ENCODE results near the gene RUBCNL.

DNA sequence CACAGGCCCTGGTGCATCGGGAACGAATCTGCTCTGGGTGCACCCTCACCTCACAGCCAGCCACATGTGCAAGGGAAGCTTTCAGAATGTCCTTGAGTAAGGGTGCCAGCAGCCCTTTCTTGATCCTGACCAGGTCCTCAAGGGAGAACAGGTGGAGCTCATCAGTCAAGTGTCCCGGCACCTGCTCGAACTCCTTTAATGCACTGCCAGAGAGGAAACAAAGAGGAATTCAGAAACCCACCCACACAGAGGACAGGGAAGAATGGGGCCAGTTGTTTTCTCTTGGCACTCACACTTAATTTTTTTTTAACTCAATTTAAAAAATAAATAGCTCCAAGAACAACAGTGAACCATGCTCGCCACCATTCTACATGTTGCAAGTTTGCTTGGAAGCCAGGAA, 41.7 kb downstream of the RUBCNL start:
- TF ChIP-seq, protein P1, sequence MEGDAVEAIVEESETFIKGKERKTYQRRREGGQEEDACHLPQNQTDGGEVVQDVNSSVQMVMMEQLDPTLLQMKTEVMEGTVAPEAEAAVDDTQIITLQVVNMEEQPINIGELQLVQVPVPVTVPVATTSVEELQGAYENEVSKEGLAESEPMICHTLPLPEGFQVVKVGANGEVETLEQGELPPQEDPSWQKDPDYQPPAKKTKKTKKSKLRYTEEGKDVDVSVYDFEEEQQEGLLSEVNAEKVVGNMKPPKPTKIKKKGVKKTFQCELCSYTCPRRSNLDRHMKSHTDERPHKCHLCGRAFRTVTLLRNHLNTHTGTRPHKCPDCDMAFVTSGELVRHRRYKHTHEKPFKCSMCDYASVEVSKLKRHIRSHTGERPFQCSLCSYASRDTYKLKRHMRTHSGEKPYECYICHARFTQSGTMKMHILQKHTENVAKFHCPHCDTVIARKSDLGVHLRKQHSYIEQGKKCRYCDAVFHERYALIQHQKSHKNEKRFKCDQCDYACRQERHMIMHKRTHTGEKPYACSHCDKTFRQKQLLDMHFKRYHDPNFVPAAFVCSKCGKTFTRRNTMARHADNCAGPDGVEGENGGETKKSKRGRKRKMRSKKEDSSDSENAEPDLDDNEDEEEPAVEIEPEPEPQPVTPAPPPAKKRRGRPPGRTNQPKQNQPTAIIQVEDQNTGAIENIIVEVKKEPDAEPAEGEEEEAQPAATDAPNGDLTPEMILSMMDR (IDR thresholded peaks at IDR 0.05), result no peak
- TF ChIP-seq POLR2AphosphoS5 (IDR thresholded peaks at IDR 0.05; ENCODE audit: low read depth, low read length), result no peak
- TF ChIP-seq, protein P2, sequence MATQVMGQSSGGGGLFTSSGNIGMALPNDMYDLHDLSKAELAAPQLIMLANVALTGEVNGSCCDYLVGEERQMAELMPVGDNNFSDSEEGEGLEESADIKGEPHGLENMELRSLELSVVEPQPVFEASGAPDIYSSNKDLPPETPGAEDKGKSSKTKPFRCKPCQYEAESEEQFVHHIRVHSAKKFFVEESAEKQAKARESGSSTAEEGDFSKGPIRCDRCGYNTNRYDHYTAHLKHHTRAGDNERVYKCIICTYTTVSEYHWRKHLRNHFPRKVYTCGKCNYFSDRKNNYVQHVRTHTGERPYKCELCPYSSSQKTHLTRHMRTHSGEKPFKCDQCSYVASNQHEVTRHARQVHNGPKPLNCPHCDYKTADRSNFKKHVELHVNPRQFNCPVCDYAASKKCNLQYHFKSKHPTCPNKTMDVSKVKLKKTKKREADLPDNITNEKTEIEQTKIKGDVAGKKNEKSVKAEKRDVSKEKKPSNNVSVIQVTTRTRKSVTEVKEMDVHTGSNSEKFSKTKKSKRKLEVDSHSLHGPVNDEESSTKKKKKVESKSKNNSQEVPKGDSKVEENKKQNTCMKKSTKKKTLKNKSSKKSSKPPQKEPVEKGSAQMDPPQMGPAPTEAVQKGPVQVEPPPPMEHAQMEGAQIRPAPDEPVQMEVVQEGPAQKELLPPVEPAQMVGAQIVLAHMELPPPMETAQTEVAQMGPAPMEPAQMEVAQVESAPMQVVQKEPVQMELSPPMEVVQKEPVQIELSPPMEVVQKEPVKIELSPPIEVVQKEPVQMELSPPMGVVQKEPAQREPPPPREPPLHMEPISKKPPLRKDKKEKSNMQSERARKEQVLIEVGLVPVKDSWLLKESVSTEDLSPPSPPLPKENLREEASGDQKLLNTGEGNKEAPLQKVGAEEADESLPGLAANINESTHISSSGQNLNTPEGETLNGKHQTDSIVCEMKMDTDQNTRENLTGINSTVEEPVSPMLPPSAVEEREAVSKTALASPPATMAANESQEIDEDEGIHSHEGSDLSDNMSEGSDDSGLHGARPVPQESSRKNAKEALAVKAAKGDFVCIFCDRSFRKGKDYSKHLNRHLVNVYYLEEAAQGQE (IDR thresholded peaks at IDR 0.05; ENCODE audit: insufficient read depth in 1 of 2, low read depth in 2 of 2, low read length in 1 of 2), result no peak

Measured in Panc1 (cell line).